DND-41 (cell line): ENCODE data around the gene MAST4.

ENCODE experiments used
- ATAC-seq: fragments of 200-7000 bp; cut with Tn5 transposase; 3 replicates; pipeline ENCODE4 v1.9.1; 2021; ENCODE audit warnings: low read depth; ENCODE audit not compliant: insufficient read depth
- DNase-seq: peaks from one replicate; pipeline ENCODE4 v3.0.0-alpha.2; 2020
- H2AFZ ChIP-seq: 2 replicates; pipeline ENCODE4 v1.6.0; 2012; ENCODE audit warnings: low read depth, low read length
- H3K27ac ChIP-seq: 2 replicates; pipeline ENCODE4 v1.5.1; 2012; ENCODE audit warnings: low read length, inconsistent platforms
- H3K27me3 ChIP-seq: fragments of 200-600 bp; sonication (generic); 2 replicates; pipeline ENCODE4 v1.6.0; 2012; ENCODE audit warnings: low read length, mild to moderate bottlenecking, inconsistent platforms; ENCODE audit not compliant: insufficient read depth, poor library complexity
- H3K36me3 ChIP-seq: 2 replicates; pipeline ENCODE4 v1.5.1; 2012; ENCODE audit warnings: low read length, inconsistent platforms; ENCODE audit not compliant: insufficient read depth
- H3K4me1 ChIP-seq: 2 replicates; pipeline ENCODE4 v1.5.1; 2012; ENCODE audit warnings: mild to moderate bottlenecking, low read length; ENCODE audit not compliant: insufficient read depth
- H3K4me2 ChIP-seq: 2 replicates; pipeline ENCODE4 v1.6.0; 2012; ENCODE audit warnings: mild to moderate bottlenecking, moderate library complexity, low read length, inconsistent platforms; ENCODE audit not compliant: insufficient read depth
- H3K4me3 ChIP-seq, 2 experiments: fragments of 200-600 bp in 1 of 2; shearing (Covaris generic) in 1 of 2; 2 replicates each; pipeline ENCODE4 v1.5.1; 2012 to 2016; ENCODE audit warnings: inconsistent platforms in 2 of 2, low read length in 2 of 2, mild to moderate bottlenecking in 2 of 2, low read depth in 1 of 2, moderate library complexity in 1 of 2
- H3K79me2 ChIP-seq: 2 replicates; pipeline ENCODE4 v1.6.0; 2012; ENCODE audit warnings: low read length, inconsistent platforms; ENCODE audit not compliant: insufficient read depth
- H3K9ac ChIP-seq: 2 replicates; pipeline ENCODE4 v1.6.0; 2012; ENCODE audit warnings: low read depth, mild to moderate bottlenecking, inconsistent platforms, low read length, moderate library complexity
- H3K9me3 ChIP-seq: 2 replicates; pipeline ENCODE4 v1.5.1; 2012; ENCODE audit warnings: low read length, moderate library complexity, mild to moderate bottlenecking, inconsistent platforms; ENCODE audit not compliant: insufficient read depth, severe bottlenecking
- H4K20me1 ChIP-seq: 2 replicates; pipeline ENCODE4 v1.6.0; 2012; ENCODE audit warnings: low read length; ENCODE audit not compliant: insufficient read depth
- CTCF ChIP-seq: IDR thresholded peaks from 2 replicates; pipeline ENCODE4 v1.5.1; 2012; ENCODE audit warnings: borderline replicate concordance, low read length, moderate library complexity, mild to moderate bottlenecking; ENCODE audit not compliant: poor library complexity, severe bottlenecking; ENCODE audit errors: extremely low read depth
- EZH2 ChIP-seq: IDR thresholded peaks from 3 replicates; pipeline ENCODE4 v1.6.1; 2012; ENCODE audit warnings: borderline replicate concordance, low read depth, mild to moderate bottlenecking, moderate library complexity, low read length, inconsistent platforms; ENCODE audit not compliant: severe bottlenecking

MAST4 gene

GRCh38 chr5:66903218-66903617, 307.0 kb downstream of the MAST4 start:
- H2AFZ ChIP-seq, result no peak overlapping the region
- no peak overlapping the region for H3K9ac ChIP-seq
- no peaks in the 10 kb centered on the region; the same call in 1 of the 2 replicates for H4K20me1 ChIP-seq
- H3K4me1 ChIP-seq, result no peaks in the 10 kb centered on the region
- no peaks in the 10 kb centered on the region for H3K79me2 ChIP-seq
- DNase-seq (no peak), ATAC-seq (no peak)
- no peak overlapping the region for H3K4me3 ChIP-seq
- H3K27ac ChIP-seq, result no peak overlapping the region
- no peaks in the 10 kb centered on the region for H3K27me3 ChIP-seq
- no peaks in the 10 kb centered on the region for H3K36me3 ChIP-seq
- H3K4me2 ChIP-seq, result no peak overlapping the region
- no peaks in the 10 kb centered on the region for H3K9me3 ChIP-seq
- TF ChIP-seq EZH2 (no peak), CTCF (no peak)

GRCh38 chr5:66903709-66904108, 307.5 kb downstream of the MAST4 start:
- ATAC-seq (no peak), DNase-seq (no peak)
- no peak overlapping the region for H2AFZ ChIP-seq
- H3K9me3 ChIP-seq, result no peaks in the 10 kb centered on the region
- H3K27me3 ChIP-seq, result no peaks in the 10 kb centered on the region
- H3K4me2 ChIP-seq, result no peak overlapping the region
- no peaks in the 10 kb centered on the region for H3K36me3 ChIP-seq
- H3K9ac ChIP-seq, result no peak overlapping the region
- H3K79me2 ChIP-seq, result no peaks in the 10 kb centered on the region
- H4K20me1 ChIP-seq, result no peaks in the 10 kb centered on the region; the same call in 1 of the 2 replicates
- no peak overlapping the region for H3K4me3 ChIP-seq
- no peak overlapping the region for H3K27ac ChIP-seq
- no peaks in the 10 kb centered on the region for H3K4me1 ChIP-seq
- TF ChIP-seq CTCF, result no peak
- no peak for TF ChIP-seq EZH2

- Histone ChIP-seq H3K27me3 (no peaks in the 10 kb centered on the region), H3K36me3 (no peaks in the 10 kb centered on the region), H3K9ac (no peak overlapping the region), H4K20me1 (no peaks in the 10 kb centered on the region), H3K4me2 (no peak overlapping the region), H3K79me2 (no peaks in the 10 kb centered on the region), H3K27ac (no peak overlapping the region), H3K9me3 (no peaks in the 10 kb centered on the region), H2AFZ (no peak overlapping the region), H3K4me1 (no peaks in the 10 kb centered on the region), H3K4me3 (no peak overlapping the region)
- TF ChIP-seq CTCF (no peak), EZH2 (no peak)
- DNase-seq (no peak), ATAC-seq (no peak)
These were observed 308.0 kb downstream of the MAST4 start for GRCh38 chr5:66904189-66904588.

DNA sequence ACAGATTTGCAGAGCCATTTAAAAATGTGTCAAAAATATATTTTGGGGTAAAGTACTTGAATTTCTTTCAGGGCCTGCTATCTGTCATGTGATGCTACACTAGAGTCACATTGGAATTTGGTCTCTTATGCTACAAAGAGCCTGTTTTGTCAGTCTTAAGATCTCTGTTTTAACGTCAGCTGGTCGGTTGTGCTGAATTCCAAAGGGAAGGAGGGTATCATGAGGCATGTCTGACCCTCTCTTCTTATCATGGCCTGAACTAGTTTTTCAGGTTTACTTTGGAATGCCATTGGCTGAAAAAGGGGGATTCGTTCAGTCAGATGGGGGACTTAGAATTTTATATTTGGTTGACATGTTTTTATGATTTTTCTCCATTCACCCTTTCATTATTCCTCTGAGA, 309.8 kb downstream of the MAST4 start:
- Histone ChIP-seq H3K36me3 (no peaks in the 10 kb centered on the region), H4K20me1 (no peaks in the 10 kb centered on the region), H3K4me2 (no peak overlapping the region), H3K4me1 (no peaks in the 10 kb centered on the region), H2AFZ (no peak overlapping the region), H3K9me3 (no peaks in the 10 kb centered on the region), H3K9ac (no peak overlapping the region), H3K27ac (no peak overlapping the region), H3K79me2 (no peaks in the 10 kb centered on the region), H3K4me3 (no peak overlapping the region), H3K27me3 (no peaks in the 10 kb centered on the region)
- DNase-seq, result no peak
- TF ChIP-seq CTCF, result no peak
- no peak for TF ChIP-seq EZH2
- no peak for ATAC-seq
